Right hindlimb (tissue), 1 donor: ENCODE data around the gene SHISAL1.

Source experiments
- DNase-seq: peaks from one replicate; pipeline ENCODE4 v3.0.0-alpha.2; 2018

SHISAL1 gene

GRCh38 chr22:44205516-44206329 lies 107.0 kb downstream of the SHISAL1 start:
- DNase-seq: no peak

DNA sequence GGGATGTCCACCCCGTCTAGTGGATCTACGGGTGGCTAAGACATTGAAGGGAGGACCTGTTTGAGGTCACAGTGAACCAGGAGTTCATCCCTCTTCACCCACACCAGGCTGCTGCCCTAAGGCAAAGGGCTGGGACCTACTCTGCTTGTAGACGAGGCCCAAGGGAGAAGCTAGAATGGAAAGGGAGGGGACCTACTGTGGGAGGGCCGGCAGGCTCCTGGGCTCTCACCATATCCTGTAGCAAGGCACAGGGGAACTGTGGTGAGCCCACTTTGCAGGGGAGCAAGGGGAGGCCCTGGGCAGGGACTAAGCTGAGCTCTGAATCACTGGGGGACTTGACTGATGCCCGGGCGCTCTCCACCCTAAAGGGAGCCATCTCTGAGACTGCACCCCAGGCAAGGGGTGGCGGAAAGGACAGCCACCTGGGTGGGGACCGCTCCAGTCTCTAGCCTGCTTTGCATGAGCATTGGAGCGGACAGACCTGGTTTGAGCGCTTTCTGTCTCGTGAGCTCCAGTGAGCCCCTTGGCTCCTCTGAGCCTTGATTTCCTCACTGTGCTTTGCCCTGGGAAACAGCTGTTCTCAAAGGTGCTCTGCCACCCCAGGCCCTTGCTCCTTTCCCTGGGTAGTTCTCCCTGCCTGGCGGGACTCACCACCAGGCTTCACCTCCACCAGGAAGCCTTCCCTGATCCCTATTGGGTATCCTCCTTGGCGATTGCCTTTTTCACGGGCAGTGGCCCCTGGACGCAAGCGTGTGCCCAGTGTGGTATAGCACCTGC lies 107.8 kb downstream of the SHISAL1 start:
- no peak for DNase-seq

DNA sequence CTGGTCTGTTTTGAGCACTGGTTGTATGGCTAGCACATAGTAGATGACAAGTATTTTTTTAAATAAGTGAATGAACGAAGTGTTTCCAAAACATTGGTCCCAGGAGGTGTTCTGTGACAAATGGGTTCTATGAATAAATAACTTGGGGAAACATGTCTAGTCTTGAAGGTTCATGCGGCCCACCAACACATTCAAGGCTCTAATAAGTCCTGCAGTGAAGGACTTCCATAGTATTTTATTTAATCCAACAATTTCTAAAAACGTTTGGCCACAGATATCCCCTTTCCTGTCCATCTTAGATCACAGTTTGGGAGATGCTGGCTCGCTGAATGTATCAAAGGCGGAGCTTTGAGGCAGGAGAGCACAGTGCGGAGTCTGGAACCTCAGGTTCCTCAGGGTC lies 109.5 kb downstream of the SHISAL1 start:
- no peak for DNase-seq

- no peak for DNase-seq
These were observed 110.4 kb downstream of the SHISAL1 start for GRCh38 chr22:44202261-44202789.

GRCh38 chr22:44201665-44202064 lies 111.1 kb downstream of the SHISAL1 start:
- DNase-seq: no peak

DNA sequence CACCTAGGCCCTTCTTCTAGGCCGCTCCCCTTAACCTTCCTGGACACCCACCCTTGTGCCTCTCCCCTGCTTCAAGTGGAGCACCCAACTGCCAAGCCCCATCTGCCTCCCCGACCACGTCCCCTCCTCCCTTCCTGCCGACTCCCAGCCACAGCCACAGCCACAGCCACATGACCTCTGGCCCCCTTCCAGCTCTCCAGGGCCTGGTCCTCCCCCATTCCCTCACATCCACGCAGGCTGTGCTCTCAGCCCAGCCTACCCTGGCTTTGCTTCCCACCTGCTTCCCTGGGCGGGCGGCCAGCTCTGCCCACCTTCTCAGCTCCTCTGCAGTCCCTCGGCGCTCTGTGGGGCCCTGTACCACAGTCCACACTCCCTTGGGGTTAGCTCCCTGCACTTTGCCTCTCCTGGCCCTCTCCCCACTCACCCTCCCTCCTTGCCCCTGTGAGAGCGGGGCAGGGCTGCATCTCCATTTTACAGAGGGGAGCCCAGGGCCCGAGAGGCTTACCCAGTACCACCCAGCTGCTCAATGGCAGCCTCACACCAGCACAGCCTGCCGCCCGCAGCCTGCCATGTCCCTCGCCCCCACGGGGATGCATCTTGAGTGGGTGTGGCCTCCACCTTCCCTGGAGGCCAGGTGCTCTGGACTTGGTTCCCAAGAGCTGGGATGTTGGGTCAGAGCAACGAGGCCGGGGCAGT lies 111.7 kb downstream of the SHISAL1 start:
- DNase-seq: no peak

DNA sequence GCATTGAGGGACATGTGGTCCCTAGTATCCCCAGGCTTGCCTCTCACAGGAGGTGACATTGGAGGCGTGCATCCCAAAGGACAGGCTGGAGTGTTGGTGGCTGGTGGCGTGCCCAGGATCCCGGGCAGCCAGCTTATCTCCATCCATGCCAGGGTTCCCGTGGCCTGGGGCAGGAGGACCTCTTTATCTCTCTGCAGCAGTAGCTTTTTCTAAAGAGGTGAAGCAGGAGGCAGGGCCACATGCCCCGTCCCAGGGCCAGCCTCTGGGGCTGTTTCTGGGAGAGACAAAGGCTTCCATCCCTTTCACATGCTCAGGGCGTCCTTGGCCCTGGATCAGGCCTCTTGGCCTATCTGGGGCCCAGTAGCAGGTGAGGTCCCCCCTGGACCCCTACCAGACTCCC lies 112.3 kb downstream of the SHISAL1 start:
- no peak for DNase-seq

DNA sequence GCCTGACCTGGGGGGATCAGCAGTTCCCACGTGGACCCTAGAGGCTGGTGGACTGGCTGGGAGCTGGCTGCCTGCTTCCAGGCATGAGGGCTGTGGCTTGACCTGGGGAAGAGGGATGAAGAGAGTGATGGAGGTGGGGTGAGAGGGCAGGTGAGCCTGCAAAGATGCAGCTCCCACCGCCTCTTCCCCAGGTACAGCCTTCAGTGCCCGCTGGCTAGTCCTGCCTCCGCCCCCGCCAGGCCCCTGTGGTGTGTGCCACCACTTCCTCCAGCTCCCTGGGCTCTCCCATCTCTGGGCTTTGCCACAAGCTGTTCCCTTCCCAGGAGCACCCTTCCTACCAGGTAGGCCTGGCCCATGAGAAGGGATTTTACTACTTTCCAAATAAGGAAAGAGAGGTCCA lies 112.9 kb downstream of the SHISAL1 start:
- no peak for DNase-seq

GRCh38 chr22:44199164-44199563 lies 113.6 kb downstream of the SHISAL1 start:
- DNase-seq: no peak

DNA sequence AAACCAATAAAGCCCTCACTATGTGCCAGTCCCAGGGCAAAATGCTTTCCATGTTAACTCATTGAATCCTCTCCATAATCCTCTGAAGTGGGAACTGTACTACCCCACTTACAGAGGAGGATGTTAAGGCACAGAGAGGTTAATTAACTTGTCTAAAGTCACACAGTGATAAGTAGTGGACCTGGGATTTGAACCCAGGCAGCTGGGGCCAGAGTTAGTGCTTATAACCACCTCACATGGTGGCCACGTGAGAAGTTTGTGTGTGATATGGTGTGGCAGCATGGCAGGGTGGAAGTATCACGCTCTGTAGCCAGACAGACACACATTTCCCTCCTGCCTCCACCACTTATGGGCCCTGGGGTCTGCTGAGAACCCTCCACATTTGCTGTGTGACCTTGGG lies 115.5 kb downstream of the SHISAL1 start:
- no peak for DNase-seq

DNA sequence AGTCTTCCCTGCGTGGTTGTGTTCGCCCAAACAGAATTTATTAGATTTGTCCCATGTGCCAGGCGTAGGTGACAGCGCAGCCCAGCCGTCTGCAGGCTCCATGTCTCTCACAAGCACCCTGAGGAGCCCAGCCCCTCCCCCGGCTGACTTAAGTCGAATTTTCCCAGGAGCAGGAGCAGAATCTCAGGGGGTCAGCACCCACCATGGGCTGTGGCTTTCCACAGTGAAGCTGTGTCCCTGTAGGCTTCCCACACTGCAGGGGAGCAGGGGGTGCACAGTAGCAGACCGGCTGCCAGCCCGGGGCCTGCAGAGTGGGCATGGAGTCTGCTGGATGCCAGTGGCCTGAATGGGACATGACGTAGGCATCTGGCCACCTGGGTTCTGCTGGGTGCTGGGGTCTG lies 116.0 kb downstream of the SHISAL1 start:
- no peak for DNase-seq

DNA sequence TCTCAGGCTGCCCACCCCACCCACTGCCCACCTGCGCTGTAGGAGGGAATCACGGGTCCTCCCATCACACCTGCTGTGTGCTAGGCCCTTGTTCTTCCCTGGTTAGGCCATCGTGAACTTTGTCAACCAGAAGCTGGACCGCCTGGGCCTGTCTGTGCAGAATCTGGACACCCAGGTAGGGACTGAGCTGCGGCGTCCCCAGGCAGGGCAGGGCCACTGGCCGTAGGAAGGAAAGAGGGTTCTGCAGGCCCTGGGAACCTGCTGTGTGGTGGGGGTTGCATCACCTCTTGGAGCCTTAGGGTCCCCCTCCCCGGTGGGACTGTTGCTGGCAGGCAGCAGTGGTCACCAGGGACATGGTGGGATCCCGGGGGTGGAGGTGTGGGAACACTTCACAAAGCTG lies 116.5 kb downstream of the SHISAL1 start:
- no peak for DNase-seq

DNA sequence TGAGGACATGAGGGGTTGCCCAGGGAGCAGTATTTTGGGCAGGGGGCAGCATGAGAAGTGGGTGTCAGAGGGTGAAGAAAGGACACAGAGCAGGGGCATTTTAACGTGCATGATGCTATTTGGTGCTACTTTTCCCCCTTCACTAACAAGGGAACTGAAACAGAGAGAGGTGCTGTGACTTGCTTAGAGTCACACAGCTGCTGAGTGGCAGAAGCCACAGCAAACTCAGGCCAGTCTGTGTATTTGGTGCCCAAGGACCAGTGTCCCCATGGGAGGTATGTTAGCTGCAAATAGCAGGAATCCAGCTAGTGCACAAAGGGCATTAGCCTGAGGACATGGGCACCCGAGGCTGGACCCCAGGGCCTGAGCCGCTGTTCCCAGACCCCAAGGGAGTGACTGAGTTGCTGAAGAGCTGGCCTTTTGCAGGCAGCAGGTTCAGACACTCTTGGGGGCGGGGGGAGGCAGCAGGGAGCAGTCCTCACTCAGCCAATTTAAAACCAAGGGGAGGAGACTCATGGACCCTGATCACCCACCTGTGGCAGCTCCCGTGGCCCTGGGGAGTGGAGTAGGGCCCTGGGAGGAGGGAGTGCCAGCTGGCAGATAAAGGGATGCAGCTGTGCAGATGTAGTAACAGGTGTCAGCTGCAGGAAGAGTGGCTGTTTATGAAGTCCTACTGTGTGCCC lies 117.4 kb downstream of the SHISAL1 start:
- DNase-seq: no peak

GRCh38 chr22:44194569-44194968 lies 118.2 kb downstream of the SHISAL1 start:
- DNase-seq: no peak
